GM18507 (cell line): ENCODE results near the gene TCEA3.

Source experiments
- DNase-seq: peaks from one replicate; pipeline ENCODE4 v3.0.0; 2011; ENCODE audit warnings: low read depth; ENCODE audit not compliant: insufficient read length; ENCODE audit errors: extremely low spot score
- FAIRE-seq: peaks from 2 replicates; lab custom pipeline; 2011; peaks lifted over from hg19 to GRCh38; lab: Jason Lieb, UNC

The TCEA3 gene

GRCh38 chr1:23345920-23346319 lies 78.6 kb downstream of the TCEA3 start:
- FAIRE-seq = no peak
- no peak for DNase-seq

- DNase-seq = peak; percentile 8
- no peak for FAIRE-seq
Observed at GRCh38 chr1:23344987-23345472, 79.5 kb downstream of the TCEA3 start.

- DNase-seq (peak; percentile 98), FAIRE-seq (peak; percentile 96)
Observed at GRCh38 chr1:23344111-23344986, 80.2 kb downstream of the TCEA3 start, which contains the start of gene HNRNPR. Gene HNRNPR, minus strand, starts transcription at chr1:23344284. Its CDS starts 3,276 bp downstream, at chr1:23341008.

GRCh38 chr1:23343221-23344110 lies 81.1 kb downstream of the TCEA3 start:
- DNase-seq = no peak
- FAIRE-seq = peak; percentile 5

- FAIRE-seq (no peak), DNase-seq (no peak)
Observed at GRCh38 chr1:23341931-23342692, 82.4 kb downstream of the TCEA3 start.

GRCh38 chr1:23339632-23340031 lies 84.9 kb downstream of the TCEA3 start:
- DNase-seq = no peak
- no peak for FAIRE-seq

GRCh38 chr1:23337869-23338268 lies 86.7 kb downstream of the TCEA3 start:
- DNase-seq (no peak), FAIRE-seq (no peak)

- FAIRE-seq (no peak), DNase-seq (no peak)
Observed at GRCh38 chr1:23331713-23332112, 92.8 kb downstream of the TCEA3 start.
